SU-DHL-6 (cell line): Measurements from ENCODE around the gene REC114.

Source experiments
- H2AFZ ChIP-seq: fragments of 200-600 bp; sonication (generic); 2 replicates; pipeline ENCODE4 v1.6.1; 2014; ENCODE audit warnings: low read depth, mild to moderate bottlenecking, moderate library complexity, mixed read lengths, antibody characterized with exemption, low read length; ENCODE audit not compliant: severe bottlenecking
- H3F3A ChIP-seq: fragments of 200-600 bp; shearing (Covaris generic); 2 replicates; pipeline ENCODE4 v1.6.0; 2016; ENCODE audit warnings: antibody characterized with exemption, mild to moderate bottlenecking; ENCODE audit not compliant: insufficient read depth
- H3K27ac ChIP-seq: fragments of 200-600 bp; sonication (generic); 2 replicates; pipeline ENCODE4 v1.5.1; 2016; ENCODE audit warnings: low read depth, mild to moderate bottlenecking, low read length, moderate library complexity, mixed read lengths
- H3K27me3 ChIP-seq: fragments of 200-600 bp; sonication (generic), shearing (Covaris generic); 2 replicates; pipeline ENCODE4 v1.6.0; 2014; ENCODE audit warnings: mild to moderate bottlenecking, low read length
- H3K36me3 ChIP-seq: fragments of 200-600 bp; sonication (generic); 2 replicates; pipeline ENCODE4 v1.6.1; 2014; ENCODE audit warnings: mild to moderate bottlenecking, low read length, mixed read lengths
- H3K4me2 ChIP-seq: fragments of 300-600, 200-600 bp; shearing (Covaris generic), sonication (generic); 2 replicates; pipeline ENCODE4 v1.6.0; 2014; ENCODE audit warnings: low read length, low read depth, mild to moderate bottlenecking; ENCODE audit not compliant: poor library complexity, severe bottlenecking
- H3K4me3 ChIP-seq: fragments of 200-600 bp; sonication (generic); 2 replicates; pipeline ENCODE4 v1.5.1; 2014; ENCODE audit warnings: antibody characterized with exemption, low read length, mild to moderate bottlenecking, mixed read lengths; ENCODE audit not compliant: insufficient read depth, poor library complexity, severe bottlenecking
- H3K79me2 ChIP-seq: fragments of 200-600 bp; sonication (generic); 2 replicates; pipeline ENCODE4 v1.6.1; 2014; ENCODE audit warnings: mild to moderate bottlenecking, low read length, moderate library complexity; ENCODE audit not compliant: insufficient read depth
- H3K9ac ChIP-seq: fragments of 200-600 bp; sonication (generic); 2 replicates; pipeline ENCODE4 v1.7.0; 2014; ENCODE audit warnings: mild to moderate bottlenecking, low read length
- H3K9me2 ChIP-seq: fragments of 200-600 bp; sonication (generic); replicated peaks from 2 replicates; pipeline ENCODE4 v1.6.1; 2014; ENCODE audit warnings: low read length; ENCODE audit not compliant: insufficient read depth
- H3K9me3 ChIP-seq: fragments of 200-600 bp; sonication (generic); 2 replicates; pipeline ENCODE4 v1.6.1; 2014; ENCODE audit warnings: low read length, mixed read lengths; ENCODE audit not compliant: insufficient read depth
- H4K20me1 ChIP-seq: fragments of 200-600 bp; sonication (generic); 2 replicates; pipeline ENCODE4 v1.6.1; 2014; ENCODE audit warnings: low read depth, mild to moderate bottlenecking, antibody characterized with exemption, low read length, moderate library complexity, mixed read lengths
- CTCF ChIP-seq: fragments of 200-600 bp; sonication (generic); IDR thresholded peaks from one replicate; pipeline ENCODE4 v1.5.1; 2017; ENCODE audit warnings: antibody characterized with exemption, mild to moderate bottlenecking, low read length, moderate library complexity; ENCODE audit not compliant: insufficient read depth, poor library complexity, severe bottlenecking
- EZH2phosphoT487 ChIP-seq: fragments of 200-600 bp; sonication (generic), shearing (Covaris generic); conservative IDR thresholded peaks from 2 replicates; pipeline ENCODE4 v1.6.1; 2018; ENCODE audit warnings: mild to moderate bottlenecking, antibody characterized with exemption, low read length, moderate library complexity, mixed read lengths

The REC114 gene

DNA sequence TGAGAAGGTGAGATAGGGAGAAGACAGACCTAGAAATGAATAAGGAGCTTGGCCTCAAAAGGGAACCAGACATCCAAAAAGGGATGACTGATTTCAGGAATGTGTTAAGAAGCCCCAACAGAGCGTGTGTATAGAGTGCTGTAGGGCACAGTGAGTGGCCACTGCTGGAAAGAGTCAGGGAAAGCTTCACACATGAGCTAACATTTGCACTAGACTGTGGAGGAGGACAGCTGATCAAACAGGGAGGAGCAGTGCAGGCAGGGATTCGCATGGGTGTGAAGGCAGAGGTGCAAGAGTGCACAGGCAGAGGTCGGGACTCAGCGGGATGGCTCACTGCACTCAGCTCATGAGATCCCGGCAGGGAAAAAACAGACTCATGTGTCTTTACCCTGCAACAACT is 128.4 kb downstream of the REC114 start:
- Histone ChIP-seq H2AFZ (no peak overlapping the region), H4K20me1 (no peaks in the 10 kb centered on the region), H3K9me2 (no peaks in the 10 kb centered on the region), H3K9me3 (no peaks in the 10 kb centered on the region), H3K27ac (no peak overlapping the region), H3K79me2 (no peaks in the 10 kb centered on the region), H3K9ac (no peak overlapping the region), H3K36me3 (no peaks in the 10 kb centered on the region), H3K4me3 (no peak overlapping the region), H3F3A (no peaks in the 10 kb centered on the region), H3K27me3 (no peaks in the 10 kb centered on the region), H3K4me2 (no peak overlapping the region)
- TF ChIP-seq CTCF (no peak), EZH2phosphoT487 (no peak)

- Histone ChIP-seq H2AFZ (no peak overlapping the region), H4K20me1 (no peaks in the 10 kb centered on the region), H3K9me2 (no peaks in the 10 kb centered on the region), H3K27ac (no peak overlapping the region), H3F3A (no peaks in the 10 kb centered on the region), H3K4me3 (no peak overlapping the region), H3K36me3 (no peaks in the 10 kb centered on the region), H3K79me2 (no peaks in the 10 kb centered on the region), H3K9ac (no peak overlapping the region), H3K27me3 (no peaks in the 10 kb centered on the region), H3K4me2 (no peak overlapping the region), H3K9me3 (no peaks in the 10 kb centered on the region)
- TF ChIP-seq CTCF (no peak), EZH2phosphoT487 (no peak)
Observed at GRCh38 chr15:73572296-73572695, 129.3 kb downstream of the REC114 start.

- Histone ChIP-seq H2AFZ (no peak overlapping the region), H3K36me3 (no peaks in the 10 kb centered on the region), H3K4me2 (no peak overlapping the region), H3K4me3 (no peak overlapping the region), H3K79me2 (no peaks in the 10 kb centered on the region), H3K9me2 (no peaks in the 10 kb centered on the region), H3K27ac (no peak overlapping the region), H3K27me3 (no peaks in the 10 kb centered on the region), H3F3A (no peaks in the 10 kb centered on the region), H4K20me1 (no peaks in the 10 kb centered on the region), H3K9me3 (no peaks in the 10 kb centered on the region), H3K9ac (no peak overlapping the region)
- TF ChIP-seq CTCF (no peak), EZH2phosphoT487 (no peak)
Observed at GRCh38 chr15:73573037-73573436, 130.1 kb downstream of the REC114 start.
